CD4-positive, alpha-beta T cell (primary cell): ENCODE measurements around the gene SECISBP2. TPM values are rescaled to one million over a fixed set of nuclear protein-coding genes. Genes with fewer than 3 reads are reported as not detected.

Source experiments
- ATAC-seq: fragments of 200-7000 bp; cut with Tn5 transposase; one replicate; pipeline ENCODE4 v1.10.0; 2022; ENCODE audit warnings: mild to moderate bottlenecking; ENCODE audit not compliant: poor library complexity
- CTCF ChIA-PET: fragments of 350-600 bp; sonication (Branson Sonifier 250); formaldehyde crosslinking; loops from one replicate; lab custom pipeline; 2021; ENCODE audit warnings: antibody characterized with exemption, inconsistent platforms; lab: Charles Lee
- POLR2A ChIA-PET: fragments of 350-600 bp; sonication (Branson Sonifier 250); formaldehyde crosslinking; loops from one replicate; lab custom pipeline; 2021; ENCODE audit warnings: antibody characterized with exemption, inconsistent platforms; lab: Charles Lee
- DNase-seq, 14 experiments: peaks; one replicate each; pipeline ENCODE4 v3.0.0-alpha.2; 2013 to 2020; ENCODE audit warnings: mixed read lengths in 2 of 14
- H3K27ac ChIP-seq, 2 donors: one replicate each; pipeline versions ENCODE4 v1.5.1 to v1.7.0; 2013; ENCODE audit warnings: low read length in 2 of 2, low read depth in 1 of 2, mild to moderate bottlenecking in 1 of 2
- H3K27me3 ChIP-seq, 2 experiments: 1 replicate in 1 of 2; 2 replicates in 1 of 2; pipeline versions ENCODE4 v1.6.1 to v1.7.0; 2013; ENCODE audit warnings: low read length in 2 of 2, control low read depth in 1 of 2, mild to moderate bottlenecking in 1 of 2, moderate library complexity in 1 of 2; ENCODE audit not compliant: insufficient read depth in 2 of 2, control insufficient read depth in 1 of 2
- H3K36me3 ChIP-seq: one replicate; pipeline ENCODE4 v1.6.1; 2013; ENCODE audit warnings: low read length, control low read depth; ENCODE audit not compliant: insufficient read depth
- H3K4me1 ChIP-seq: one replicate; pipeline ENCODE4 v1.6.1; 2013; ENCODE audit warnings: low read length, control low read depth; ENCODE audit not compliant: insufficient read depth
- H3K4me3 ChIP-seq: one replicate; pipeline ENCODE4 v1.5.1; 2013; ENCODE audit warnings: mild to moderate bottlenecking, low read length, moderate library complexity
- H3K9me3 ChIP-seq, 2 experiments: 1 replicate in 1 of 2; 2 replicates in 1 of 2; pipeline versions ENCODE4 v1.6.1 to v1.7.0; 2013; ENCODE audit warnings: low read length in 2 of 2, mild to moderate bottlenecking in 2 of 2, control low read depth in 1 of 2, moderate library complexity in 1 of 2; ENCODE audit not compliant: control insufficient read depth in 1 of 2, insufficient read depth in 1 of 2
- H3K27ac Mint-ChIP-seq: one replicate; pipeline ENCODE4 v1.8.0; 2020; ENCODE audit warnings: mixed read lengths
- H3K27me3 Mint-ChIP-seq: one replicate; pipeline ENCODE4 v1.8.0; 2021; ENCODE audit warnings: mixed read lengths
- H3K36me3 Mint-ChIP-seq: one replicate; pipeline ENCODE4 v1.8.0; 2021; ENCODE audit warnings: low read depth, mixed read lengths
- H3K4me1 Mint-ChIP-seq: one replicate; pipeline ENCODE4 v1.8.0; 2021; ENCODE audit warnings: low read depth, mixed read lengths
- H3K4me3 Mint-ChIP-seq: one replicate; pipeline ENCODE4 v1.8.0; 2020; ENCODE audit warnings: mild to moderate bottlenecking, mixed read lengths
- H3K9me3 Mint-ChIP-seq: one replicate; pipeline ENCODE4 v1.8.0; 2020; ENCODE audit warnings: mixed read lengths
- CTCF ChIP-seq: fragments of 200-600 bp; IDR thresholded peaks from one replicate; pipeline ENCODE4 v1.8.0; 2022; ENCODE audit warnings: antibody characterized with exemption, mild to moderate bottlenecking
- intact Hi-C, 2 experiments: fragments of 100-400 bp; cut with DNase I in 1 of 2; cut with micrococcal nuclease in 1 of 2; formaldehyde crosslinking; loops; one replicate each; pipeline versions ENCODE4 v1.15.1 to v1.9.0; 2023 to 2025; cut with DNase I, micrococcal nuclease
- total RNA-seq, 174 experiments: library from RNA in 2 of 174; stranded (reverse) in 2 of 174; gene quantifications; one replicate each; pipeline ENCODE4 v1.2.3 and lab custom pipeline; 2021 to 2026

The SECISBP2 gene
- total RNA-seq, 2 experiments from 2014 or later = 109 to 112 TPM

DNA sequence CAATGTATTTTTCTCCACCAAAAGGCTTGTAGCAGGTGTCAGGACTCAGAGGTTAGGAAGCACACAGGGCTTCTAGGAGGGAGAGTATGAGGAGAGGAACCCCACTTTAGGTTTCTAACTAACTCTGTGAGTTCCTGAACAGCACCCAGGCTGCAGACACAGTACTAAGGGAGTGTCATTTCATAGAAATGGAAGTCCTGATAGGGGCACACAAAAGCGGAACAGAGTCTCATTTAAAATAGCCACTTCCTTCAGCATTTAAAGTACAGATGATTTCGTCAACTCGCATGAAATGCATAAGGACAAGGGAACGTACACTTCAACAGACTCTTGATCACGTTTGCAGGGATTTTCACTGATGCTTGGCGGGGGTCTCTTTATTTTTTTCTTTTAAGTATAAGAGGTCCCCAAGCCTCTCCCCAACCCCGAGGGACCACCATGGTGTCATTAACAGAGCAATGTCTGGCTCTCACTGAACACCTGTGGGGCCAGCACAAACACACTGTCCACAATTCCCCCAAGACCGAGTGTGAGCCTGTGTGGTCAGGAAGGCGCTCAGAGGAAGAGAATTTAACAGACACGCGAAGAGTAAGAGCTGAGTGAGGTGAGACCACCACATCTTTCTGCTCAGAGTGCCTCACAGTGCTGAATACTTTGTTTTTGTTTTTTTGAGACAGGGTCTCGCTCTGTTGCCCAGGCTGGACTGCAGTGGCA, 82.3 kb downstream of the SECISBP2 start:
- Histone ChIP-seq H3K4me1 (peaks cover 11% of the 10 kb centered on the region), H3K36me3 (peaks cover 96% of the 10 kb centered on the region), H3K4me3 (no peak overlapping the region), H3K27ac (no peak overlapping the region), H3K9me3 (no peaks in the 10 kb centered on the region), H3K27me3 (no peaks in the 10 kb centered on the region)
- ATAC-seq (no peak), DNase-seq (no peak)
- Mint-ChIP-seq H3K4me3 (no peak overlapping the region), H3K27me3 (no peaks in the 10 kb centered on the region), H3K9me3 (no peaks in the 10 kb centered on the region), H3K36me3 (peaks cover 98% of the 10 kb centered on the region), H3K27ac (peak overlapping the region; percentile 79), H3K4me1 (peaks cover 17% of the 10 kb centered on the region)
- intact Hi-C loops = loop anchor here in 1 of 2 experiments (5.0 kb wide), 1 partner anchor 78 kb away; no protein-coding TSS in a partner anchor
- no peak for TF ChIP-seq CTCF
- ChIA-PET POLR2A (interaction anchor here (1.2 kb wide), 1 partner anchor 10 kb away, joined by 3 read pairs; no protein-coding TSS in a partner anchor), CTCF (no interaction called here)

GRCh38 chr9:89402695-89403427, 84.6 kb downstream of the SECISBP2 start:
- Mint-ChIP-seq H3K4me1 (peaks cover 40% of the 10 kb centered on the region), H3K27ac (no peak overlapping the region), H3K36me3 (peaks cover 100% of the 10 kb centered on the region), H3K27me3 (no peaks in the 10 kb centered on the region), H3K4me3 (no peak overlapping the region), H3K9me3 (no peaks in the 10 kb centered on the region)
- intact Hi-C loops = loop anchor here in 1 of 2 experiments (5.0 kb wide), 1 partner anchor 81 kb away; no protein-coding TSS in a partner anchor
- no peak overlapping the region for H3K27ac ChIP-seq
- DNase-seq = no peak
- ATAC-seq = no peak
- peaks cover 96% of the 10 kb centered on the region for H3K36me3 ChIP-seq
- peaks cover 32% of the 10 kb centered on the region for H3K4me1 ChIP-seq
- H3K9me3 ChIP-seq = peaks cover 0 to 3% of the 10 kb centered on the region in 2 experiments
- CTCF ChIA-PET = interaction anchor here (1.9 kb wide), 1 partner anchor 26 kb away, joined by 4 read pairs; no protein-coding TSS in a partner anchor
- no peaks in the 10 kb centered on the region for H3K27me3 ChIP-seq
- POLR2A ChIA-PET = no interaction called here
- no peak for TF ChIP-seq CTCF
- H3K4me3 ChIP-seq = no peak overlapping the region

DNA sequence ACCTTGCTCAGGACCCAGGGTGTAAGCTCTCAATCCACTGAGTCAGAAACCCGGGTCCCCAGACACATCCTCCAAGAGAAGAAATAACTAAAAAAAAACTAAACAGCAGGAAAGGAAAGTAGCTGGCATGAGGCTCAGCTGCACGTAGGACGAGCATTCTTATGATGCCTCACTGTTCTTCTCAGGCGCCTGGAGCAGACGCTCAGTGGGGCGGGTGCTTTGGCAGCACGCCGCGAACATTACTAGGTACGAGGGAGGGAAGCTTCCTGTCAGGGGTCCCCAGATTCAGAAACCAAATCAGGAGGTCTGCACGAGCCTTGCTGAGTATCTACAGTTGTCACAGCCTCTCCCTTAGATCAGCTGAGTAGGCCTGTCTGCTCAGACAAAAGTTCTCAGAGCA, 85.8 kb downstream of the SECISBP2 start:
- Mint-ChIP-seq H3K4me1 (peaks cover 52% of the 10 kb centered on the region), H3K9me3 (no peaks in the 10 kb centered on the region), H3K36me3 (peaks cover 99% of the 10 kb centered on the region), H3K4me3 (no peak overlapping the region), H3K27ac (peak overlapping the region; percentile 73), H3K27me3 (no peaks in the 10 kb centered on the region)
- no peak for ATAC-seq
- TF ChIP-seq CTCF = no peak
- peaks cover 86% of the 10 kb centered on the region for H3K36me3 ChIP-seq
- H3K27me3 ChIP-seq = no peaks in the 10 kb centered on the region
- peaks cover 44% of the 10 kb centered on the region for H3K4me1 ChIP-seq
- intact Hi-C loops = loop anchor here in 1 of 2 experiments (5.0 kb wide), 1 partner anchor 82 kb away; no protein-coding TSS in a partner anchor
- no peak overlapping the region for H3K4me3 ChIP-seq
- H3K27ac ChIP-seq = no peak overlapping the region
- no peak for DNase-seq
- H3K9me3 ChIP-seq = peaks cover 0 to 3% of the 10 kb centered on the region in 2 experiments
- ChIA-PET POLR2A (interaction anchor here (1.0 kb wide), 1 partner anchor 20 kb away, joined by 3 read pairs; no protein-coding TSS in a partner anchor), CTCF (interaction anchor here (1.9 kb wide), 1 partner anchor 25 kb away, joined by 4 read pairs; no protein-coding TSS in a partner anchor)
